ENCODE measurements around the gene VMO1.
A peak's percentile ranks its signal among the peaks of the same experiment; 100 is the strongest.

Gene VMO1

GRCh38 chr17:4796552-4796920 is 10.4 kb upstream of the VMO1 start:
- no peak for DNase-seq

- no peak for DNase-seq
These were observed 9.0 kb upstream of the VMO1 start for GRCh38 chr17:4795168-4795567.

GRCh38 chr17:4790705-4791088 is 4.5 kb upstream of the VMO1 start:
- DNase-seq: no peak

- peak; percentile 75 for DNase-seq
These were observed 4.0 kb upstream of the VMO1 start for GRCh38 chr17:4789951-4790704.

- no peak for DNase-seq
These were observed 3.5 kb upstream of the VMO1 start for GRCh38 chr17:4789701-4789950.

- no peak for DNase-seq
These were observed 2.9 kb upstream of the VMO1 start, which contains the start of gene GLTPD2 for GRCh38 chr17:4788807-4789700. Gene GLTPD2 (plus strand): TSS chr17:4788964. CDS start chr17:4789012, 48 bp downstream.

- no peak for DNase-seq
These were observed 2.1 kb upstream of the VMO1 start for GRCh38 chr17:4788159-4788806.

- DNase-seq: no peak
These were observed 352 bp upstream of the VMO1 start for GRCh38 chr17:4786516-4786915.

GRCh38 chr17:4785311-4786105 is 656 bp downstream of the VMO1 start:
- DNase-seq: no peak

GRCh38 chr17:4782652-4783051 is 3.5 kb downstream of the VMO1 start:
- DNase-seq: no peak

GRCh38 chr17:4780325-4780955 is 5.7 kb downstream of the VMO1 start:
- DNase-seq: no peak

- no peak for DNase-seq
These were observed 8.0 kb downstream of the VMO1 start for GRCh38 chr17:4777969-4778760.

GRCh38 chr17:4772235-4772613 is 13.9 kb downstream of the VMO1 start:
- DNase-seq: no peak

GRCh38 chr17:4771519-4772234 is 14.5 kb downstream of the VMO1 start, which contains the start of gene TM4SF5:
Gene TM4SF5 (plus strand): TSS chr17:4771886. CDS start chr17:4771923, 37 bp downstream.
- no peak for DNase-seq

- no peak for DNase-seq
These were observed 16.5 kb downstream of the VMO1 start for GRCh38 chr17:4769628-4770027.

GRCh38 chr17:4768298-4768697 is 17.9 kb downstream of the VMO1 start:
- no peak for DNase-seq

- no peak for DNase-seq
These were observed 19.4 kb downstream of the VMO1 start for GRCh38 chr17:4766723-4767122.

GRCh38 chr17:4766201-4766600 is 20.0 kb downstream of the VMO1 start:
- DNase-seq: no peak

- DNase-seq: no peak
These were observed 21.6 kb downstream of the VMO1 start for GRCh38 chr17:4764595-4764994.

GRCh38 chr17:4759776-4760236 is 26.4 kb downstream of the VMO1 start:
- no peak for DNase-seq

- DNase-seq: no peak
These were observed 32.8 kb downstream of the VMO1 start for GRCh38 chr17:4753392-4753791.
